Body of pancreas (tissue), 4 donors: ENCODE measurements around the gene GNPTG.

Source experiments
- CTCF ChIP-seq, 7 experiments: fragments of 450-650 bp in 4 of 7; fragments of 200-600 bp in 3 of 7; sonication (generic) in 3 of 7; IDR thresholded peaks; one replicate each; pipeline ENCODE4 v1.5.1; 2016 to 2019; ENCODE audit warnings: antibody characterized with exemption in 7 of 7
- POLR2A ChIP-seq, 3 donors: fragments of 450-650 bp; IDR thresholded peaks; one replicate each; pipeline ENCODE4 v1.6.1; 2016; ENCODE audit warnings: antibody characterized with exemption in 3 of 3, mild to moderate bottlenecking in 2 of 3

- TF ChIP-seq CTCF (IDR thresholded peaks at IDR 0.05) = no peak
- TF ChIP-seq POLR2A (IDR thresholded peaks at IDR 0.05) = no peak
Measured at GRCh38 chr16:1338855-1339675, 12.7 kb upstream of the GNPTG start.
